Measurements from ENCODE around the gene GPR55. TPM values are rescaled to one million over a fixed set of nuclear protein-coding genes. Genes with fewer than 3 reads are reported as not detected.

GPR55 gene
- polyA plus RNA-seq, 1 donor from 2014 or later = not detected

GRCh38 chr2:230949966-230950873 is 25.2 kb upstream of the GPR55 start:
- no peak overlapping the region for H3K27ac ChIP-seq (ENCODE audit: low read length)
- no peak overlapping the region for H2AFZ ChIP-seq (ENCODE audit: low read depth, low read length)
- TF ChIP-seq POLR2AphosphoS5 (IDR thresholded peaks at IDR 0.05) (no peak), EP300 (conservative IDR thresholded peaks at IDR 0.05; ENCODE audit: poor library complexity, severe bottlenecking) (no peak), EZH2 (IDR thresholded peaks at IDR 0.05; ENCODE audit: borderline replicate concordance, insufficient read depth, low read length, poor library complexity, severe bottlenecking) (no peak), SMC3 (conservative IDR thresholded peaks at IDR 0.05; ENCODE audit: poor library complexity) (no peak), CTCF (IDR thresholded peaks at IDR 0.05; ENCODE audit: poor library complexity, severe bottlenecking) (no peak), MXI1 (conservative IDR thresholded peaks at IDR 0.05; ENCODE audit: poor library complexity, severe bottlenecking) (no peak), REST (IDR thresholded peaks at IDR 0.05; ENCODE audit: borderline replicate concordance) (no peak), TAF1 (IDR thresholded peaks at IDR 0.05; ENCODE audit: low read depth) (no peak), RAD21 (conservative IDR thresholded peaks at IDR 0.05) (no peak)
- H3K9me3 ChIP-seq (ENCODE audit: low read length) = no peaks in the 10 kb centered on the region
- no peaks in the 10 kb centered on the region for H4K20me1 ChIP-seq (ENCODE audit: insufficient read depth)
- no peak overlapping the region for H3K9ac ChIP-seq (ENCODE audit: low read length)
- no peak overlapping the region for H3K4me3 ChIP-seq (ENCODE audit: low read length)
- no peaks in the 10 kb centered on the region for H3K27me3 ChIP-seq (ENCODE audit: insufficient read depth, low read depth, low read length)
- H3K36me3 ChIP-seq (ENCODE audit: insufficient read depth, low read length) = no peaks in the 10 kb centered on the region
- H3K4me2 ChIP-seq (ENCODE audit: low read length) = no peak overlapping the region
- H3F3A ChIP-seq (ENCODE audit: insufficient read depth, low read length, poor library complexity, severe bottlenecking) = no peaks in the 10 kb centered on the region
- H3K79me2 ChIP-seq (replicated peaks; ENCODE audit: insufficient read depth, low read length) = no peaks in the 10 kb centered on the region
- H3K9me2 ChIP-seq (ENCODE audit: insufficient read depth, low read length) = no peaks in the 10 kb centered on the region

GRCh38 chr2:230947908-230948365 is 22.9 kb upstream of the GPR55 start:
- Histone ChIP-seq H3K27ac (ENCODE audit: low read length) (no peak overlapping the region), H2AFZ (ENCODE audit: low read depth, low read length) (no peak overlapping the region), H4K20me1 (ENCODE audit: insufficient read depth) (no peaks in the 10 kb centered on the region), H3K9ac (ENCODE audit: low read length) (no peak overlapping the region), H3K9me3 (ENCODE audit: low read length) (no peaks in the 10 kb centered on the region), H3F3A (ENCODE audit: insufficient read depth, low read length, poor library complexity, severe bottlenecking) (no peaks in the 10 kb centered on the region), H3K4me2 (ENCODE audit: low read length) (no peak overlapping the region), H3K79me2 (replicated peaks; ENCODE audit: insufficient read depth, low read length) (no peaks in the 10 kb centered on the region), H3K4me3 (ENCODE audit: low read length) (no peak overlapping the region), H3K36me3 (ENCODE audit: insufficient read depth, low read length) (no peaks in the 10 kb centered on the region), H3K9me2 (ENCODE audit: insufficient read depth, low read length) (no peaks in the 10 kb centered on the region), H3K27me3 (ENCODE audit: insufficient read depth, low read depth, low read length) (no peaks in the 10 kb centered on the region)
- TF ChIP-seq EP300 (conservative IDR thresholded peaks at IDR 0.05; ENCODE audit: poor library complexity, severe bottlenecking) (no peak), CTCF (IDR thresholded peaks at IDR 0.05; ENCODE audit: poor library complexity, severe bottlenecking) (no peak), SMC3 (conservative IDR thresholded peaks at IDR 0.05; ENCODE audit: poor library complexity) (no peak), TAF1 (IDR thresholded peaks at IDR 0.05; ENCODE audit: low read depth) (no peak), MXI1 (conservative IDR thresholded peaks at IDR 0.05; ENCODE audit: poor library complexity, severe bottlenecking) (no peak), RAD21 (conservative IDR thresholded peaks at IDR 0.05) (no peak)

Data from neural cell (in vitro differentiated cells).